ENCODE measurements around the gene AKR7A2. TPM values are rescaled to one million over a fixed set of nuclear protein-coding genes. Genes with fewer than 3 reads are reported as not detected.

AKR7A2 gene
- 10 to 100 TPM; 25.1 to 26.3 TPM for total RNA-seq
- 100 to 1,000 TPM in 1 of 2 donors, 10 to 100 TPM in 1; 89.0 to 134 TPM for polyA plus RNA-seq

- ChIA-PET POLR2A (ENCODE audit: partially characterized antibody) (interaction anchor here (0.7 to 1.2 kb wide), 3 partner anchors 18 to 79 kb away, joined by 3 to 4 read pairs (median 3); partner anchors contain the start of genes EMC1 and MRTO4), CTCF (ENCODE audit: partially characterized antibody) (interaction anchor here (1.1 to 1.5 kb wide), 3 partner anchors 33 to 350 kb away, joined by 3 to 6 read pairs (median 4); no protein-coding TSS in a partner anchor)
- Histone ChIP-seq H3K36me3 (ENCODE audit: insufficient read depth, low read length) (no peaks in the 10 kb centered on the region), H3K9me3 (ENCODE audit: control insufficient read depth in 1 of 2, low read length in 2 of 2) (no peaks in the 10 kb centered on the region), H3K27me3 (ENCODE audit: insufficient read depth, low read length) (no peaks in the 10 kb centered on the region), H3K4me3 (ENCODE audit: low read length in 2 of 2) (peak within 1 kb of the TSS; percentile 49 to 91), H3K4me1 (ENCODE audit: insufficient read depth, low read length) (peaks cover 34% of the 10 kb centered on the region), H3K27ac (ENCODE audit: low read depth, low read length) (peak within 1 kb of the TSS; percentile 70)
- H3K27me3 Mint-ChIP-seq = no peaks in the 10 kb centered on the region
- DNase-seq = peak; percentile 80 to 94 (median 89)
- intact Hi-C loops (cut with micrococcal nuclease) = loop anchor here (1.0 to 5.0 kb wide), 2 partner anchors 61 to 175 kb away; partner anchors contain the start of genes CAPZB, EMC1 and MRTO4
- peak within 1 kb of the TSS; percentile 81 to 95 (median 90) for H3K4me3 Mint-ChIP-seq
- H3K9me3 Mint-ChIP-seq = peaks cover 0 to 11% (median 0%) of the 10 kb centered on the region in 8 donors
- peaks cover 11 to 19% of the 10 kb centered on the region in 2 donors for H3K36me3 Mint-ChIP-seq
- H3K4me1 Mint-ChIP-seq = peaks cover 28 to 55% (median 35%) of the 10 kb centered on the region in 4 donors
- H3K27ac Mint-ChIP-seq = peak within 1 kb of the TSS; percentile 77 to 91 (median 87)
These were observed at the start of gene AKR7A2, which contains the start of gene SLC66A1 for GRCh38 chr1:19311931-19312781. Gene AKR7A2 (minus strand): TSS chr1:19312144. CDS start chr1:19312124, 20 bp downstream. Gene SLC66A1 (plus strand): TSS chr1:19312326. CDS start chr1:19317678, 5,352 bp downstream.

GRCh38 chr1:19360843-19361610 is 49.1 kb upstream of the AKR7A2 start:
- intact Hi-C loops (cut with micrococcal nuclease) = no loop called here
- Histone ChIP-seq H3K27me3 (ENCODE audit: insufficient read depth, low read length) (no peaks in the 10 kb centered on the region), H3K4me1 (ENCODE audit: insufficient read depth, low read length) (peaks cover 20% of the 10 kb centered on the region), H3K36me3 (ENCODE audit: insufficient read depth, low read length) (peaks cover 22% of the 10 kb centered on the region), H3K9me3 (ENCODE audit: control insufficient read depth in 1 of 2, low read length in 2 of 2) (no peaks in the 10 kb centered on the region), H3K4me3 (ENCODE audit: low read length in 2 of 2) (no peak overlapping the region), H3K27ac (ENCODE audit: low read depth, low read length) (no peak overlapping the region)
- ChIA-PET POLR2A (ENCODE audit: partially characterized antibody) (no interaction called here), CTCF (ENCODE audit: partially characterized antibody) (interaction anchor here (0.6 kb wide), 1 partner anchor 27 kb away, joined by 3 read pairs; no protein-coding TSS in a partner anchor)
- Mint-ChIP-seq H3K4me3 (peak overlapping the region in 4 of 8 donors; percentile 0 to 26 (median 4)), H3K9me3 (no peaks in the 10 kb centered on the region), H3K27me3 (no peaks in the 10 kb centered on the region), H3K36me3 (peaks cover 13 to 45% of the 10 kb centered on the region in 2 donors), H3K4me1 (peaks cover 29 to 65% (median 44%) of the 10 kb centered on the region in 4 donors), H3K27ac (peak overlapping the region; percentile 15 to 67 (median 54))
- no peak for DNase-seq

GRCh38 chr1:19360432-19360831 is 48.5 kb upstream of the AKR7A2 start:
- Mint-ChIP-seq H3K4me1 (peaks cover 26 to 59% (median 43%) of the 10 kb centered on the region in 4 donors), H3K27me3 (no peaks in the 10 kb centered on the region)
- H3K36me3 ChIP-seq (ENCODE audit: insufficient read depth, low read length) = peaks cover 28% of the 10 kb centered on the region

DNA sequence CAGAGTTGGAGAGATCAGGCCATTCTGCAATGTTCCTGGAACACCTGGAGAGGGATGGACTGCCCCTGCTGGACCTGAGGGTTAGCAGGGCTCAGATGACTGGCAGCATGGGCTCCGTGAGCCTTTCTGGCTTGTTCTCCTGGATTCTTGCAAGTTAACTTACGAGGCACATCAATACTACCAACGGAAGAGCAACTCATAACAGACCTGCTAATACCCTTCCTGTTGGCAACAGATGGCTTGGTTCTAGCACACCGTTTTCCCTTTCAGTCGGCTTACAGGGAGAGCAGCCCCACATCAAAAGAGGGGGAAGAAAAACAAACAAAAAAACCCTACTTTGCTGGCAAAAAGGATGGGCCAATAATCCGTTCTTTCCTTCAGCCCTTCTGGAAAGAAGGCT is 48.1 kb upstream of the AKR7A2 start:
- H3K27ac Mint-ChIP-seq = peak overlapping the region; percentile 60 to 82 (median 67)
- CTCF ChIA-PET (ENCODE audit: partially characterized antibody) = no interaction called here
- intact Hi-C loops (cut with micrococcal nuclease) = no loop called here

More at GRCh38 chr1:19360432-19360831, 48.5 kb upstream of the AKR7A2 start:
- H3K4me3 Mint-ChIP-seq = peak overlapping the region in 1 of 8 donors; percentile 26
- no peak overlapping the region for H3K4me3 ChIP-seq (ENCODE audit: low read length in 2 of 2)
- peaks cover 19 to 48% of the 10 kb centered on the region in 2 donors for H3K36me3 Mint-ChIP-seq
- no peak overlapping the region for H3K27ac ChIP-seq (ENCODE audit: low read depth, low read length)
- intact Hi-C loops (cut with micrococcal nuclease) = no loop called here
- H3K27me3 ChIP-seq (ENCODE audit: insufficient read depth, low read length) = no peaks in the 10 kb centered on the region
- H3K4me1 ChIP-seq (ENCODE audit: insufficient read depth, low read length) = peaks cover 20% of the 10 kb centered on the region
- H3K27ac Mint-ChIP-seq = peak overlapping the region in 3 of 7 donors; percentile 39 to 67 (median 51)
- CTCF ChIA-PET (ENCODE audit: partially characterized antibody) = interaction anchor here (0.6 kb wide), 1 partner anchor 27 kb away, joined by 3 read pairs; no protein-coding TSS in a partner anchor
- no peaks in the 10 kb centered on the region for H3K9me3 ChIP-seq (ENCODE audit: control insufficient read depth in 1 of 2, low read length in 2 of 2)
- no peak for DNase-seq
- no peaks in the 10 kb centered on the region for H3K9me3 Mint-ChIP-seq
- POLR2A ChIA-PET (ENCODE audit: partially characterized antibody) = no interaction called here

DNA sequence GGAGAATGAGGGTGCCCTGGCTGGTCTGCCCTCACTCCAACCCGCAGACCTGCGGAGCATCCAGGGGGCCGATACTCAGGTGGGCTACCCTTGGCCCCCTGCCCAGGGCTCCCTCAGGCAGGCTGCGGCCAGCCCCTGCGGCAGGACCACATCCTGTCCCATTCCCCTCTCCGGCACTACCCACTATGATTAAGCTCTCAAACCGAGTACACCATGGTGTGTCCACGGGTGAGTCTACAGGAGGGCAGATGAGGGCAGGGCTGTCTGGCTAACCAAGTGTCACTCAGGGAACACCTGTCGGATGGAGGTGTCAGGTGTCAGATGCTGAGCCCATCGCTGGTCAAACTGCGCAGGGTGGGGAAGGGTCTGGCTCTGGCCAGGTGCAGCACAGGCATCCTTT is 47.4 kb upstream of the AKR7A2 start:
- H3K4me1 Mint-ChIP-seq = peaks cover 19 to 49% (median 35%) of the 10 kb centered on the region in 4 donors
- DNase-seq = no peak
- CTCF ChIA-PET (ENCODE audit: partially characterized antibody) = no interaction called here
- H3K4me3 Mint-ChIP-seq = no peak overlapping the region
- H3K27ac Mint-ChIP-seq = peak overlapping the region in 4 of 7 donors; percentile 18 to 81 (median 66)
- Histone ChIP-seq H3K4me1 (ENCODE audit: insufficient read depth, low read length) (peaks cover 20% of the 10 kb centered on the region), H3K27ac (ENCODE audit: low read depth, low read length) (no peak overlapping the region), H3K36me3 (ENCODE audit: insufficient read depth, low read length) (peaks cover 35% of the 10 kb centered on the region), H3K4me3 (ENCODE audit: low read length in 2 of 2) (no peak overlapping the region), H3K27me3 (ENCODE audit: insufficient read depth, low read length) (no peaks in the 10 kb centered on the region), H3K9me3 (ENCODE audit: control insufficient read depth in 1 of 2, low read length in 2 of 2) (no peaks in the 10 kb centered on the region)
- no peaks in the 10 kb centered on the region for H3K9me3 Mint-ChIP-seq
- POLR2A ChIA-PET (ENCODE audit: partially characterized antibody) = no interaction called here
- peaks cover 19 to 49% of the 10 kb centered on the region in 2 donors for H3K36me3 Mint-ChIP-seq
- no peaks in the 10 kb centered on the region for H3K27me3 Mint-ChIP-seq
- intact Hi-C loops (cut with micrococcal nuclease) = no loop called here

More for the DNA sequence above, 48.1 kb upstream of the AKR7A2 start:
- H3K9me3 ChIP-seq (ENCODE audit: control insufficient read depth in 1 of 2, low read length in 2 of 2) = no peaks in the 10 kb centered on the region
- peaks cover 20% of the 10 kb centered on the region for H3K4me1 ChIP-seq (ENCODE audit: insufficient read depth, low read length)
- H3K4me3 Mint-ChIP-seq = peak overlapping the region in 3 of 8 donors; percentile 4 to 73 (median 39)
- no peaks in the 10 kb centered on the region for H3K27me3 Mint-ChIP-seq
- no peaks in the 10 kb centered on the region for H3K27me3 ChIP-seq (ENCODE audit: insufficient read depth, low read length)
- H3K9me3 Mint-ChIP-seq = no peaks in the 10 kb centered on the region
- H3K36me3 ChIP-seq (ENCODE audit: insufficient read depth, low read length) = peaks cover 30% of the 10 kb centered on the region
- H3K36me3 Mint-ChIP-seq = peaks cover 17 to 47% of the 10 kb centered on the region in 2 donors
- POLR2A ChIA-PET (ENCODE audit: partially characterized antibody) = no interaction called here
- no peak for DNase-seq
- H3K4me1 Mint-ChIP-seq = peaks cover 23 to 55% (median 39%) of the 10 kb centered on the region in 4 donors
- H3K27ac ChIP-seq (ENCODE audit: low read depth, low read length) = no peak overlapping the region
- H3K4me3 ChIP-seq (ENCODE audit: low read length in 2 of 2) = no peak overlapping the region

DNA sequence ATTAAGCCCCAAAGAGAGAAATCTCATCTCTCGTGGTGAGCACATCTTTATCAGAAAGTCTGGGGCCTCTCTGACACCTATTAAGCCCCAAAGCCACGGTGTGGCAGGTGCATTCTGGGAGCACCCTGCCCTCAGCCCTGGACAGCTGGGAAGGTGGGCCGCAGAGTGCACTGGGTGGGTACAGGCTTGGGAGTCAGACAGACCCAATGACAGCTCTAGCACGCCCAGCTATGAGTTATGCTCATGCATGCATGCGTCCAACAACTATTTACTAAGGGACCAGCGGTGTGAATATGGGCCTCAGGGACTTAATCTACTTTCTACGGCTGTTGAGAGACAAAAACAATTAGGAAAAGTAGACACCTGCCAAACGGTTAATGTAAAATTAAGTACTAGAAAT is 46.8 kb upstream of the AKR7A2 start:
- no peaks in the 10 kb centered on the region for H3K9me3 Mint-ChIP-seq
- Histone ChIP-seq H3K36me3 (ENCODE audit: insufficient read depth, low read length) (peaks cover 38% of the 10 kb centered on the region), H3K4me1 (ENCODE audit: insufficient read depth, low read length) (peaks cover 20% of the 10 kb centered on the region), H3K27ac (ENCODE audit: low read depth, low read length) (no peak overlapping the region), H3K4me3 (ENCODE audit: low read length in 2 of 2) (no peak overlapping the region), H3K27me3 (ENCODE audit: insufficient read depth, low read length) (no peaks in the 10 kb centered on the region), H3K9me3 (ENCODE audit: control insufficient read depth in 1 of 2, low read length in 2 of 2) (no peaks in the 10 kb centered on the region)
- no peak for DNase-seq
- ChIA-PET POLR2A (ENCODE audit: partially characterized antibody) (no interaction called here), CTCF (ENCODE audit: partially characterized antibody) (no interaction called here)
- H3K4me3 Mint-ChIP-seq = no peak overlapping the region
- peaks cover 19 to 43% (median 31%) of the 10 kb centered on the region in 4 donors for H3K4me1 Mint-ChIP-seq
- H3K36me3 Mint-ChIP-seq = peaks cover 23 to 50% of the 10 kb centered on the region in 2 donors
- peak overlapping the region in 3 of 7 donors; percentile 8 to 76 (median 12) for H3K27ac Mint-ChIP-seq
- intact Hi-C loops (cut with micrococcal nuclease) = no loop called here
- no peaks in the 10 kb centered on the region for H3K27me3 Mint-ChIP-seq
